Measurements from ENCODE around the gene RBCK1. TPM values are rescaled to one million over a fixed set of nuclear protein-coding genes. Genes with fewer than 3 reads are reported as not detected.
"Not testable (repeated sequence)": the region's sequence is repeated elsewhere in the genome, so short reads cannot be mapped to it uniquely, and the experiment has no call there.

The RBCK1 gene
- total and polyA plus RNA-seq, 8 donors = 30.7 to 211 (median 98.2) TPM

- H3K4me1 ChIP-seq = peaks cover 15 to 30% (median 26%) of the 10 kb centered on the region in 4 donors
- peaks cover 0 to 13% (median 11%) of the 10 kb centered on the region in 4 donors for H3K36me3 ChIP-seq
- no peak overlapping the region for H3K27ac ChIP-seq
- peaks cover 0 to 8% (median 0%) of the 10 kb centered on the region in 3 donors for H3K27me3 ChIP-seq
- DNase-seq = no peak
- TF ChIP-seq POLR2A (IDR thresholded peaks at IDR 0.05) (no peak), POLR2AphosphoS5 (IDR thresholded peaks at IDR 0.05) (no peak), CTCF (IDR thresholded peaks at IDR 0.05) (no peak), EP300 (IDR thresholded peaks at IDR 0.05) (no peak)
- WGBS, 5 donors = 75 to 87% (median 81%) methylated on average over 5 of the region's 5 CpGs
- no peaks in the 10 kb centered on the region for H3K9me3 ChIP-seq
- H3K4me3 ChIP-seq = no peak overlapping the region
- intact Hi-C loops (cut with DNase I; ENCODE audit: low total_unique reads) = no loop called here
These were observed 24.2 kb upstream of the RBCK1 start for GRCh38 chr20:383889-384288.

GRCh38 chr20:384723-385122 lies 23.4 kb upstream of the RBCK1 start:
- Histone ChIP-seq H3K4me1 (peaks cover 23 to 38% (median 34%) of the 10 kb centered on the region in 4 donors), H3K27ac (no peak overlapping the region), H3K36me3 (peaks cover 0 to 22% (median 18%) of the 10 kb centered on the region in 4 donors), H3K4me3 (no peak overlapping the region), H3K27me3 (peaks cover 0 to 8% (median 0%) of the 10 kb centered on the region in 3 donors), H3K9me3 (no peaks in the 10 kb centered on the region)
- intact Hi-C loops (cut with DNase I; ENCODE audit: low total_unique reads) = no loop called here
- no peak for TF ChIP-seq CTCF (IDR thresholded peaks at IDR 0.05)
- TF ChIP-seq POLR2A (IDR thresholded peaks at IDR 0.05) = no peak
- no peak for TF ChIP-seq POLR2AphosphoS5 (IDR thresholded peaks at IDR 0.05)
- TF ChIP-seq EP300 (IDR thresholded peaks at IDR 0.05) = no peak
- DNase-seq = no peak
- 81 to 100% (median 97%) methylated on average over 1 of the region's 1 CpG for WGBS, 5 donors

- no peak for TF ChIP-seq CTCF (IDR thresholded peaks at IDR 0.05)
- no peak for TF ChIP-seq POLR2A (IDR thresholded peaks at IDR 0.05)
- TF ChIP-seq POLR2AphosphoS5 (IDR thresholded peaks at IDR 0.05) = no peak
- TF ChIP-seq EP300 (IDR thresholded peaks at IDR 0.05) = no peak
- Histone ChIP-seq H3K27me3 (peaks cover 0 to 8% (median 0%) of the 10 kb centered on the region in 3 donors), H3K36me3 (peaks cover 0 to 24% (median 21%) of the 10 kb centered on the region in 4 donors), H3K4me3 (no peak overlapping the region), H3K4me1 (peaks cover 29 to 46% (median 41%) of the 10 kb centered on the region in 4 donors), H3K9me3 (no peaks in the 10 kb centered on the region), H3K27ac (no peak overlapping the region)
- intact Hi-C loops (cut with DNase I; ENCODE audit: low total_unique reads) = no loop called here
- 94 to 100% (median 97%) methylated on average over 5 of the region's 5 CpGs for WGBS, 5 donors
- DNase-seq = no peak
These were observed 22.7 kb upstream of the RBCK1 start for GRCh38 chr20:385448-385847.

GRCh38 chr20:386634-387033 lies 21.5 kb upstream of the RBCK1 start:
- H3K4me3 ChIP-seq; H3K27me3 ChIP-seq; DNase-seq; H3K9me3 ChIP-seq; intact Hi-C loops (cut with DNase I; ENCODE audit: low total_unique reads); H3K27ac ChIP-seq: not testable (repeated sequence)
- H3K36me3 ChIP-seq = peaks cover 0 to 34% (median 27%) of the 10 kb centered on the region in 4 donors
- WGBS, 5 donors = 95 to 99% (median 97%) methylated on average over 8 of the region's 8 CpGs
- H3K4me1 ChIP-seq = peaks cover 22 to 43% (median 33%) of the 10 kb centered on the region in 4 donors

- H3K27ac ChIP-seq = no peak overlapping the region
- H3K4me1 ChIP-seq = peaks cover 21 to 34% (median 28%) of the 10 kb centered on the region in 4 donors
- no peak for TF ChIP-seq POLR2A (IDR thresholded peaks at IDR 0.05)
- TF ChIP-seq POLR2AphosphoS5 (IDR thresholded peaks at IDR 0.05) = no peak
- no peak for TF ChIP-seq EP300 (IDR thresholded peaks at IDR 0.05)
- TF ChIP-seq CTCF (IDR thresholded peaks at IDR 0.05) = no peak
- no peaks in the 10 kb centered on the region for H3K9me3 ChIP-seq
- no peaks in the 10 kb centered on the region for H3K27me3 ChIP-seq
- H3K36me3 ChIP-seq = peaks cover 0 to 43% (median 36%) of the 10 kb centered on the region in 4 donors
- no peak for DNase-seq
- WGBS, 5 donors = 94 to 99% (median 96%) methylated on average over 3 of the region's 3 CpGs
- intact Hi-C loops (cut with DNase I; ENCODE audit: low total_unique reads) = no loop called here
- no peak overlapping the region for H3K4me3 ChIP-seq
These were observed 20.6 kb upstream of the RBCK1 start for GRCh38 chr20:387520-387919.

All from stomach (tissue), 9 donors.